PC-3 (cell line): ENCODE results near the gene OTUD3. TPM values are rescaled to one million over a fixed set of nuclear protein-coding genes. Genes with fewer than 3 reads are reported as not detected.

Experiments
- ATAC-seq: fragments of 200-7000 bp; cut with Tn5 transposase; 2 replicates; pipeline ENCODE4 v1.9.1; 2020; ENCODE audit warnings: mild to moderate bottlenecking, moderate library complexity
- BruUV-seq: library from RNA; stranded (reverse); fragments of 400-500 nt; replicated peaks from 2 replicates; lab custom pipeline; 2021; lab: Mats Ljungman, UMichigan
- CTCF ChIA-PET: fragments of 300-600 bp; sonication (Branson Sonifier 250); formaldehyde crosslinking; loops from one replicate; lab custom pipeline; 2022; ENCODE audit warnings: antibody characterized with exemption; lab: Charles Lee
- POLR2A ChIA-PET: fragments of 300-600 bp; sonication (Branson Sonifier 250); formaldehyde crosslinking; loops from one replicate; lab custom pipeline; 2022; ENCODE audit warnings: antibody characterized with exemption; ENCODE audit not compliant: unreplicated experiment; lab: Charles Lee
- DNase-seq: peaks from one replicate; pipeline ENCODE4 v3.0.0-alpha.2; 2015
- H2AFZ ChIP-seq: fragments of 300-600 bp; sonication (generic); 2 replicates; pipeline ENCODE4 v1.6.0; 2016; ENCODE audit warnings: antibody characterized with exemption, low read length
- H3F3A ChIP-seq: fragments of 300-600 bp; sonication (generic); one replicate; pipeline ENCODE4 v1.6.0; 2017; ENCODE audit warnings: antibody characterized with exemption, low read length, control low read depth, mild to moderate bottlenecking; ENCODE audit not compliant: unreplicated experiment
- H3K27ac ChIP-seq: fragments of 300-600 bp; sonication (generic); 2 replicates; pipeline ENCODE4 v1.5.1; 2016; ENCODE audit warnings: mild to moderate bottlenecking, low read length
- H3K27me3 ChIP-seq: fragments of 300-600 bp; sonication (generic); 2 replicates; pipeline ENCODE4 v1.6.1; 2016; ENCODE audit warnings: low read length, mixed read lengths
- H3K36me3 ChIP-seq: fragments of 300-600 bp; sonication (generic); 2 replicates; pipeline ENCODE4 v1.6.1; 2016; ENCODE audit warnings: low read depth, mixed run types, low read length, mixed read lengths
- H3K4me1 ChIP-seq: fragments of 300-600 bp; sonication (generic); 2 replicates; pipeline ENCODE4 v1.5.1; 2016; ENCODE audit warnings: low read length; ENCODE audit not compliant: insufficient read depth
- H3K4me2 ChIP-seq: fragments of 300-600 bp; sonication (generic); 2 replicates; pipeline ENCODE4 v1.6.0; 2016; ENCODE audit warnings: low read length
- H3K4me3 ChIP-seq: fragments of 300-600 bp; sonication (generic); 2 replicates; pipeline ENCODE4 v1.5.1; 2016; ENCODE audit warnings: mild to moderate bottlenecking, low read length, mixed read lengths
- H3K79me2 ChIP-seq: fragments of 300-600 bp; sonication (generic); 2 replicates; pipeline ENCODE4 v1.6.1; 2017; ENCODE audit warnings: low read length, mixed read lengths
- H3K9ac ChIP-seq: fragments of 300-600 bp; sonication (generic); 2 replicates; pipeline ENCODE4 v1.6.0; 2016; ENCODE audit warnings: mild to moderate bottlenecking, low read length
- H3K9me2 ChIP-seq: fragments of 300-600 bp; sonication (generic); replicated peaks from 2 replicates; pipeline ENCODE4 v1.6.1; 2016; ENCODE audit warnings: mixed run types, low read length, mixed read lengths
- H3K9me3 ChIP-seq: fragments of 300-600 bp; sonication (generic); 2 replicates; pipeline ENCODE4 v1.6.1; 2016; ENCODE audit warnings: low read length, mixed read lengths
- H4K20me1 ChIP-seq: fragments of 300-600 bp; sonication (generic); 2 replicates; pipeline ENCODE4 v1.6.1; 2016; ENCODE audit warnings: low read length, mixed read lengths
- CTCF ChIP-seq: fragments of 300-600 bp; sonication (generic); conservative IDR thresholded peaks from 2 replicates; pipeline ENCODE4 v1.5.1; 2017; ENCODE audit warnings: antibody characterized with exemption, low read depth, mild to moderate bottlenecking, low read length
- EZH2 ChIP-seq: fragments of 300-600 bp; sonication (generic); IDR thresholded peaks from one replicate; pipeline ENCODE4 v1.6.1; 2017; ENCODE audit warnings: antibody characterized with exemption, mild to moderate bottlenecking, low read length; ENCODE audit not compliant: unreplicated experiment
- EZH2phosphoT487 ChIP-seq: fragments of 300-600 bp; sonication (generic); IDR thresholded peaks from 2 replicates; pipeline ENCODE4 v1.6.1; 2018; ENCODE audit warnings: mild to moderate bottlenecking, antibody characterized with exemption, low read length, borderline replicate concordance
- intact Hi-C: fragments of 100-400 bp; cut with micrococcal nuclease; formaldehyde crosslinking; loops from 2 replicates; pipeline ENCODE4 v1.9.0; 2023
- total RNA-seq: library from RNA; depleted of rRNA; stranded (reverse); fragments of >200 nt; gene quantifications from 2 replicates; pipeline ENCODE4 v1.2.3, GENCODE V29; 2014

Gene OTUD3
- total RNA-seq, 1 experiment from 2014 or later = 9.9 TPM

- H3K9me3 ChIP-seq = no peaks in the 10 kb centered on the region
- no peaks in the 10 kb centered on the region for H4K20me1 ChIP-seq
- H2AFZ ChIP-seq = no peak overlapping the region
- no peaks in the 10 kb centered on the region for H3K4me1 ChIP-seq
- DNase-seq = no peak
- POLR2A ChIA-PET = no interaction called here
- BruUV-seq = no TSS peak
- no peak overlapping the region for H3K27ac ChIP-seq
- no peak for ATAC-seq
- H3K9ac ChIP-seq = no peak overlapping the region
- TF ChIP-seq CTCF (no peak), EZH2phosphoT487 (no peak), EZH2 (no peak)
- H3K27me3 ChIP-seq = no peaks in the 10 kb centered on the region
- CTCF ChIA-PET = no interaction called here
- H3K4me3 ChIP-seq = no peak overlapping the region
- no peaks in the 10 kb centered on the region for H3K36me3 ChIP-seq
- H3K79me2 ChIP-seq = no peaks in the 10 kb centered on the region
- no peaks in the 10 kb centered on the region for H3K9me2 ChIP-seq
- H3K4me2 ChIP-seq = no peak overlapping the region
- no peaks in the 10 kb centered on the region for H3F3A ChIP-seq
- intact Hi-C loops = no loop called here
Measured at GRCh38 chr1:19942088-19942487, 59.9 kb downstream of the OTUD3 start.

GRCh38 chr1:19942657-19943056 is 60.5 kb downstream of the OTUD3 start:
- H3K79me2 ChIP-seq = no peaks in the 10 kb centered on the region
- H4K20me1 ChIP-seq = no peaks in the 10 kb centered on the region
- no peaks in the 10 kb centered on the region for H3K9me2 ChIP-seq
- TF ChIP-seq EZH2 = no peak
- no peak for TF ChIP-seq EZH2phosphoT487
- no peak for TF ChIP-seq CTCF
- H3F3A ChIP-seq = no peaks in the 10 kb centered on the region
- H3K4me2 ChIP-seq = no peak overlapping the region
- DNase-seq (no peak), ATAC-seq (no peak)
- ChIA-PET POLR2A (no interaction called here), CTCF (no interaction called here)
- no peak overlapping the region for H3K27ac ChIP-seq
- H3K9ac ChIP-seq = no peak overlapping the region
- H3K27me3 ChIP-seq = no peaks in the 10 kb centered on the region
- no TSS peak for BruUV-seq
- no peaks in the 10 kb centered on the region for H3K36me3 ChIP-seq
- H3K4me1 ChIP-seq = no peaks in the 10 kb centered on the region
- H2AFZ ChIP-seq = no peak overlapping the region
- H3K9me3 ChIP-seq = no peaks in the 10 kb centered on the region
- intact Hi-C loops = no loop called here
- no peak overlapping the region for H3K4me3 ChIP-seq

GRCh38 chr1:19945914-19946313 is 63.7 kb downstream of the OTUD3 start:
- no peaks in the 10 kb centered on the region for H3F3A ChIP-seq
- TF ChIP-seq EZH2phosphoT487 = no peak
- TF ChIP-seq CTCF = no peak
- TF ChIP-seq EZH2 = no peak
- no peaks in the 10 kb centered on the region for H3K36me3 ChIP-seq
- DNase-seq (no peak), ATAC-seq (no peak)
- no peak overlapping the region for H3K9ac ChIP-seq
- intact Hi-C loops = no loop called here
- CTCF ChIA-PET = no interaction called here
- H3K4me1 ChIP-seq = peaks cover 6% of the 10 kb centered on the region; the same call in 1 of the 2 replicates
- no peak overlapping the region for H2AFZ ChIP-seq
- no peak overlapping the region for H3K27ac ChIP-seq
- H3K27me3 ChIP-seq = no peaks in the 10 kb centered on the region
- no TSS peak for BruUV-seq
- no peak overlapping the region for H3K4me2 ChIP-seq
- POLR2A ChIA-PET = no interaction called here
- no peaks in the 10 kb centered on the region for H3K9me2 ChIP-seq
- H3K4me3 ChIP-seq = no peak overlapping the region
- no peaks in the 10 kb centered on the region for H3K79me2 ChIP-seq
- H3K9me3 ChIP-seq = no peaks in the 10 kb centered on the region
- H4K20me1 ChIP-seq = no peaks in the 10 kb centered on the region
